GM12872 (cell line): Measurements from ENCODE around the gene TPM2.

Source experiments
- TF ChIP-seq, protein P1 (sequence below): IDR thresholded peaks from 3 replicates; pipeline ENCODE4 v1.5.1; 2011; ENCODE audit warnings: low read depth, mild to moderate bottlenecking, low read length, moderate library complexity; ENCODE audit not compliant: insufficient read depth

The TPM2 gene

GRCh38 chr9:35684921-35685320, 4.8 kb downstream of the TPM2 start:
- TF ChIP-seq, protein P1, sequence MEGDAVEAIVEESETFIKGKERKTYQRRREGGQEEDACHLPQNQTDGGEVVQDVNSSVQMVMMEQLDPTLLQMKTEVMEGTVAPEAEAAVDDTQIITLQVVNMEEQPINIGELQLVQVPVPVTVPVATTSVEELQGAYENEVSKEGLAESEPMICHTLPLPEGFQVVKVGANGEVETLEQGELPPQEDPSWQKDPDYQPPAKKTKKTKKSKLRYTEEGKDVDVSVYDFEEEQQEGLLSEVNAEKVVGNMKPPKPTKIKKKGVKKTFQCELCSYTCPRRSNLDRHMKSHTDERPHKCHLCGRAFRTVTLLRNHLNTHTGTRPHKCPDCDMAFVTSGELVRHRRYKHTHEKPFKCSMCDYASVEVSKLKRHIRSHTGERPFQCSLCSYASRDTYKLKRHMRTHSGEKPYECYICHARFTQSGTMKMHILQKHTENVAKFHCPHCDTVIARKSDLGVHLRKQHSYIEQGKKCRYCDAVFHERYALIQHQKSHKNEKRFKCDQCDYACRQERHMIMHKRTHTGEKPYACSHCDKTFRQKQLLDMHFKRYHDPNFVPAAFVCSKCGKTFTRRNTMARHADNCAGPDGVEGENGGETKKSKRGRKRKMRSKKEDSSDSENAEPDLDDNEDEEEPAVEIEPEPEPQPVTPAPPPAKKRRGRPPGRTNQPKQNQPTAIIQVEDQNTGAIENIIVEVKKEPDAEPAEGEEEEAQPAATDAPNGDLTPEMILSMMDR, result no peak

GRCh38 chr9:35683323-35683722, 6.4 kb downstream of the TPM2 start:
- TF ChIP-seq, protein P1, result no peak

GRCh38 chr9:35682520-35683315, 7.0 kb downstream of the TPM2 start:
- TF ChIP-seq, protein P1, result no peak

GRCh38 chr9:35682051-35682450, 7.7 kb downstream of the TPM2 start:
- TF ChIP-seq, protein P1, result no peak

GRCh38 chr9:35681341-35682002, 8.3 kb downstream of the TPM2 start:
- TF ChIP-seq, protein P1, result no peak

DNA sequence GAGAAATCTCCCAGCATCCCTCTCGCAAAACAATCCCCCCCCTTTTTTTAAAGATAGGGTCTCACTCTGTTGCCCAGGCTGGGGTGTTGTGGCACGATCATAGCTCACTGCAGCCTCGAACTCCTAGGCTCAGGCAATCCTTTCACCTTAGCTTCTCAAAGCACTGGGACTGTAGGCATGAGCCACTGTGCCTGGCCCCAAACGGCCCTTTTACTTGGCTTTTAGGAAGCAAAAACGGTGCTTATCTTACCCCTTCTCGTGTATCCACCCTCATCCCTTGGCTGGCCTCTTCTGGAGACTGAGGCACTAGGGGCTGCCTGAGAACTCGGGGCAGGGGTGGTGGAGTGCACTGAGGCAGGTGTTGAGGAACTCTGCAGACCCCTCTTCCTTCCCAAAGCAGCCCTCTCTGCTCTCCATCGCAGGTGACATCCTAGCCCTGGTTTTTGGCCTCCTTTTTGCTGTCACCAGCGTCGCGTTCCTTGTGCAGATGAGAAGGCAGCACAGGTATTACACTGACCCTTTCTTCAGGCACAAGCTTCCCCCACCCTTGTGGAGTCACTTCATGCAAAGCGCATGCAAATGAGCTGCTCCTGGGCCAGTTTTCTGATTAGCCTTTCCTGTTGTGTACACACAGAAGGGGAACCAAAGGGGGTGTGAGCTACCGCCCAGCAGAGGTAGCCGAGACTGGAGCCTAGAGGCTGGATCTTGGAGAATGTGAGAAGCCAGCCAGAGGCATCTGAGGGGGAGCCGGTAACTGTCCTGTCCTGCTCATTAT, 9.2 kb downstream of the TPM2 start:
- TF ChIP-seq, protein P1, result no peak

- TF ChIP-seq, protein P1, result no peak
Observed at GRCh38 chr9:35679766-35680330, 9.9 kb downstream of the TPM2 start.
